ENCODE results near the gene HNRNPUL1.
"Not testable (repeated sequence)": the region's sequence is repeated elsewhere in the genome, so short reads cannot be mapped to it uniquely, and the experiment has no call there.

HNRNPUL1 gene

DNA sequence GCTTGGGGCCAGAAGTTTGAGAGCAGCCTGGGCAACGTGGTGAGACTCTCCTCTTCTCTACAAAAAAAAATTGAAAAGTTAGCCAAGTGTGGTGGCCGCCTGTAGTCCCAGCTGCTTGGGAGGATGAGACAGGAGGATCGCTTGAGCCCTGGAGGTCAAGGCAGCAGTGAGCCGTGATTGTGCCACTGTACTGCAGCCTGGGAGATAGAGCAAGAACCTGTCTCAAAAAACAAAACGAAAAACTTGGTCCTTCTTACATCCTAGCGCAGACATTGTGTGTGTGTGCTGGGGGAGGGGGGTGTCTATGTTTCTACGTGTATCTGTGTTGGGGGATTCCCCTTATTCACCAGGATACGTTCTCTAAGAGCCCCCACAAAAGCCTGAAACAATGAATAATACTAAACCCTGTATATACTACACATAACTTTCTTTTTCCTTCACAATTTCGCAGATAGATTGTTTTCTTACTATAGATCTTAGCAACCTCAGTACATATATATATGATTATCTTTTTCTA is 37.2 kb upstream of the HNRNPUL1 start:
- Histone ChIP-seq H3K36me3 (ENCODE audit: insufficient read depth, low read length) (no peaks in the 10 kb centered on the region), H3K27ac (ENCODE audit: low read depth, low read length, poor library complexity, severe bottlenecking) (no peak overlapping the region), H3K4me2 (ENCODE audit: low read length) (no peak overlapping the region), H3K9me3 (ENCODE audit: low read length) (no peaks in the 10 kb centered on the region), H3F3A (ENCODE audit: insufficient read depth, low read length) (no peaks in the 10 kb centered on the region), H3K27me3 (ENCODE audit: insufficient read depth, low read length) (0 out of 2 replicates have a peak, but pooled peaks cover 7% of the 10 kb centered on the region), H2AFZ (ENCODE audit: low read length) (no peak overlapping the region), H3K9me2 (ENCODE audit: low read depth, low read length) (no peaks in the 10 kb centered on the region), H3K4me1 (ENCODE audit: insufficient read depth, low read length, severe bottlenecking) (no peaks in the 10 kb centered on the region), H3K4me3 (ENCODE audit: low read depth, low read length, poor library complexity, severe bottlenecking) (no peak overlapping the region), H3K79me2 (ENCODE audit: insufficient read depth, low read length) (no peaks in the 10 kb centered on the region), H4K20me1 (ENCODE audit: insufficient read depth, low read length) (no peaks in the 10 kb centered on the region), H3K9ac (ENCODE audit: low read length) (no peak overlapping the region)
- TF ChIP-seq EZH2 (IDR thresholded peaks at IDR 0.05; ENCODE audit: borderline replicate concordance, low read length) (no peak), CTCF (IDR thresholded peaks at IDR 0.05; ENCODE audit: low read length) (no peak)

DNA sequence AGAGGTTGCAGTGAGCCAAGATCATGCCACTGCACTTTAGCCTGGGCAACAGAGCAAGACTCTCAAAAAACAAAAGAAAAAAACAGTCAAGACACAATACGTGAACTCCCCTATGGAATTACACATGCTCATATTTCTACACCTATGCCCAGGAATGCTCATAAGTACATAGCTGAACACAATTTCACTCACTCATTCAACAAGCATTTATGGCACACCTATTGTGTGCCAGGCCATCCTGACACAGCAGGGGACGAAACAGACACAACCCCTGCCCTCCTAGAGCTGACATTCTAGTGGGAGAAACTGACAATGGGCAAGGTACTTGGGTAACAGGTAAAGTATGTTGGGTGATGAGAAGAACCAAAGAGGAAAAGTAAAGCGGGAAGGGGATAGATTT is 35.7 kb upstream of the HNRNPUL1 start:
- TF ChIP-seq EZH2 (IDR thresholded peaks at IDR 0.05; ENCODE audit: borderline replicate concordance, low read length) (no peak), CTCF (IDR thresholded peaks at IDR 0.05; ENCODE audit: low read length) (no peak)
- no peaks in the 10 kb centered on the region for H3K36me3 ChIP-seq (ENCODE audit: insufficient read depth, low read length)
- H3K9me3 ChIP-seq (ENCODE audit: low read length): no peaks in the 10 kb centered on the region
- no peak overlapping the region for H3K9ac ChIP-seq (ENCODE audit: low read length)
- 0 out of 2 replicates have a peak, but pooled peaks cover 7% of the 10 kb centered on the region for H3K27me3 ChIP-seq (ENCODE audit: insufficient read depth, low read length)
- H3K27ac ChIP-seq (ENCODE audit: low read depth, low read length, poor library complexity, severe bottlenecking): no peak overlapping the region
- no peaks in the 10 kb centered on the region for H4K20me1 ChIP-seq (ENCODE audit: insufficient read depth, low read length)
- no peak overlapping the region for H3K4me2 ChIP-seq (ENCODE audit: low read length)
- no peak overlapping the region for H3K4me3 ChIP-seq (ENCODE audit: low read depth, low read length, poor library complexity, severe bottlenecking)
- H2AFZ ChIP-seq (ENCODE audit: low read length): no peak overlapping the region
- H3K79me2 ChIP-seq (ENCODE audit: insufficient read depth, low read length): no peaks in the 10 kb centered on the region
- no peaks in the 10 kb centered on the region for H3K9me2 ChIP-seq (ENCODE audit: low read depth, low read length)
- H3K4me1 ChIP-seq (ENCODE audit: insufficient read depth, low read length, severe bottlenecking): no peaks in the 10 kb centered on the region
- no peaks in the 10 kb centered on the region for H3F3A ChIP-seq (ENCODE audit: insufficient read depth, low read length)

DNA sequence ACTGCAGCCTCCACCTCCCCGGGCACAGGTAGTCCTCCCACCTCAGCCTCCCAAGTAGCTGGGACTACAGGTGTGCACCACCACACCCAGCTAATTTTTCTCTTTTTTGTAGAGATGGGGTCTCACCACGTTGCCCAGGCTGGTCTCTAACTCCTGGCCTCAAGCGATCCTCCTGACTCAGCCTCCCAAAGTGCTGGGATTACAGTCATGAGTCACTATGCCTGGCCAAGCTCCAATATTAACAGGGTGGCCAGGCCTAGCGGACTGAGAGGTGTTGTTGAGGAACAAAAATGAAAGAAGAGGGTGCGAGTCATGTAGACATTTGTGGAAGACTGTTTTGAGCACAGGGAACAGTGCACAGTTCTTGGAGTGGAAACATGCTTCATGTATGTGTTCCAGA is 34.8 kb upstream of the HNRNPUL1 start:
- H3K4me1 ChIP-seq (ENCODE audit: insufficient read depth, low read length, severe bottlenecking); H3K27ac ChIP-seq (ENCODE audit: low read depth, low read length, poor library complexity, severe bottlenecking); H3K9ac ChIP-seq (ENCODE audit: low read length); H3K9me3 ChIP-seq (ENCODE audit: low read length); H3K79me2 ChIP-seq (ENCODE audit: insufficient read depth, low read length); H3K4me2 ChIP-seq (ENCODE audit: low read length); H3F3A ChIP-seq (ENCODE audit: insufficient read depth, low read length); H2AFZ ChIP-seq (ENCODE audit: low read length); H3K36me3 ChIP-seq (ENCODE audit: insufficient read depth, low read length); H4K20me1 ChIP-seq (ENCODE audit: insufficient read depth, low read length); H3K27me3 ChIP-seq (ENCODE audit: insufficient read depth, low read length); H3K4me3 ChIP-seq (ENCODE audit: low read depth, low read length, poor library complexity, severe bottlenecking); H3K9me2 ChIP-seq (ENCODE audit: low read depth, low read length): not testable (repeated sequence)

DNA sequence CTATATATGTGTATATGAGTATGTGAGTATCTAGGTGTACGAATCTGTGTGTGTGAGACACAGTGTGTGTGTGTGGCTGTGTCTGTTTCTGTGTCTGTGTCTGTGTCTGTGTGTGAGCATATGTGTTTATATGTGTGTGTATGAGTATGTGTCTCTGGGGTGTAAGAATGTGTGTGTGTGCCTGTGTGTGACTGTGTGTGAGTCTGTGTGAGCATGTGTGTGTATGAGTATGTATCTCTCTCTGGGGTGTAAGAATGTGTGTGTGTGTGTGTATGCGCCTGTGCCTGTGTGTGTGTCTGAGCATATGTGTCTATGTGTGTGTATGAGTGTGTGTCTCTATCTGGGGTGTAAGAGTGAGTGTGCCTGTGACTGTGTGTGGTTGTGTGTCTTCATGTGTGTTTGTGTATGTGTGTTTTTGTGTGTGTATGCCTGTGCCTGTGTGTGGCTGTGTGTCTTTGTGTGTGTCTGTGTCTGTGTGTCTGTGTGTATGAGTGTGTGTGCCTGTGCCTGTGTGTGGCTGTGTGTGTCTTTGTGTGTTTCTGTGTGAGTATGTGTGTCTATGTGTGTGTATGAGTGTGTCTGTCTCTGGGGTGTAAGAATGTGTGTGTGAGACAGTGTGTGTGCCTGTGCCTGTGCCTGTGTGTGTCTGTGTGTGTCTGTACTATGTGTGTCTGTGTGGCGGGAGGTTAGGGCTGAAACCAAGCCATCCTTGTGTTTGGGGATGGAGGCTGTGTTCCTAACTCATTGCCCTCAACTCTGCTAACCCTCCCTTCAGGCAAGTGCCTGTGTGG is 33.9 kb upstream of the HNRNPUL1 start:
- Histone ChIP-seq H3K9ac (ENCODE audit: low read length) (no peak overlapping the region), H3F3A (ENCODE audit: insufficient read depth, low read length) (no peaks in the 10 kb centered on the region), H3K79me2 (ENCODE audit: insufficient read depth, low read length) (no peaks in the 10 kb centered on the region), H3K27ac (ENCODE audit: low read depth, low read length, poor library complexity, severe bottlenecking) (no peak overlapping the region), H3K4me1 (ENCODE audit: insufficient read depth, low read length, severe bottlenecking) (no peaks in the 10 kb centered on the region), H3K4me2 (ENCODE audit: low read length) (no peak overlapping the region), H3K27me3 (ENCODE audit: insufficient read depth, low read length) (no peaks in the 10 kb centered on the region), H2AFZ (ENCODE audit: low read length) (no peak overlapping the region), H3K9me3 (ENCODE audit: low read length) (no peaks in the 10 kb centered on the region), H3K4me3 (ENCODE audit: low read depth, low read length, poor library complexity, severe bottlenecking) (no peak overlapping the region), H3K9me2 (ENCODE audit: low read depth, low read length) (no peaks in the 10 kb centered on the region), H3K36me3 (ENCODE audit: insufficient read depth, low read length) (no peaks in the 10 kb centered on the region), H4K20me1 (ENCODE audit: insufficient read depth, low read length) (no peaks in the 10 kb centered on the region)
- no peak for TF ChIP-seq EZH2 (IDR thresholded peaks at IDR 0.05; ENCODE audit: borderline replicate concordance, low read length)
- no peak for TF ChIP-seq CTCF (IDR thresholded peaks at IDR 0.05; ENCODE audit: low read length)
